ENCODE results near the gene XPNPEP2. TPM values are rescaled to one million over a fixed set of nuclear protein-coding genes. Genes with fewer than 3 reads are reported as not detected.

XPNPEP2 gene
- total RNA-seq, 1 donor from 2014 or later = not detected

DNA sequence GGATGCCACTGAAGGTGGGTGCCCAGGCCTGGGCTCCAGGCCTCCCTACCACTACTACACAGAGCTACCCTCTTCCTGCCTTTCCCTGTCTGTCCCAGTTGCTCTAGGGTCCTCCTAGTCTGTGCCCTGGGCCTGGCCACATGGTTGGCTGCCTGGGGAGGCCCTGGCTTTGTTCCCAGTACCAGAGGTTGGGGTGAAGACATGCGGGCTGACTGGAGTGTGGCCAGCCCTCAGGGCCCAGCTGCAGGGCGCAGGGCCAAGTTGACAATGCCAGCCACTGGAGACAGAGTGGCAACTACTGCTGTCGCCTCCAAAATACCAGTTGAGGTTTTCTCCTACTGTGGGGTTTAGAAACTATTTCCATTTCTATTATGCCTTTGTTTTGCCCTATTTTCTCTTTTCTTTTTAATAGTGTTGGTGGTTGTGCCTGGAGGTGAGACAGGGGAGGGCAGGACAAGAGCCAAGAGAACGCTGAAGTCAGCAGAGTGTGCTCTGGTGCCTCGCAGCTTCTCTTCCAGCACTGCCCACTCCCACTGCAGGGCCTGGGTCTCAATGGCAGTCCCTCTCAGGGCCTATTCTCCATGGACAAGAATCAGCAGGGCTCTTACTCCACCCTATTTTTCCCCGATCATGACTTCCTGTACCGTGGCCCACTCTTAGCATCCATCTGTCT, 32.2 kb upstream of the XPNPEP2 start:
- H3K36me3 ChIP-seq (ENCODE audit: insufficient read depth, low read length) = no peaks in the 10 kb centered on the region
- no peaks in the 10 kb centered on the region for H3K27me3 ChIP-seq (ENCODE audit: insufficient read depth, low read length)
- H3K27ac Mint-ChIP-seq (ENCODE audit: unreplicated experiment) = no peak overlapping the region
- H3K27me3 Mint-ChIP-seq (ENCODE audit: low read depth, unreplicated experiment) = peaks cover 16% of the 10 kb centered on the region
- H2AFZ ChIP-seq (ENCODE audit: low read depth, low read length) = no peak overlapping the region
- H3K9ac ChIP-seq (ENCODE audit: low read length) = no peak overlapping the region
- no peak for DNase-seq (ENCODE audit: low read depth)
- H3K4me3 Mint-ChIP-seq (ENCODE audit: unreplicated experiment) = no peak overlapping the region
- no peaks in the 10 kb centered on the region for H3K4me1 ChIP-seq (ENCODE audit: insufficient read depth, low read length)
- H3K4me3 ChIP-seq (ENCODE audit: insufficient read depth, low read depth, low read length) = no peak overlapping the region
- no peaks in the 10 kb centered on the region for H4K20me1 ChIP-seq (ENCODE audit: insufficient read depth, low read length)
- H3K4me2 ChIP-seq (ENCODE audit: low read length) = no peak overlapping the region
- H3K27ac ChIP-seq (ENCODE audit: low read depth, low read length) = no peak overlapping the region
- H3K9me3 Mint-ChIP-seq (ENCODE audit: unreplicated experiment) = peaks cover 2% of the 10 kb centered on the region
- H3K4me1 Mint-ChIP-seq (ENCODE audit: low read depth, unreplicated experiment) = no peaks in the 10 kb centered on the region
- H3K9me3 ChIP-seq (ENCODE audit: insufficient read depth, low read depth, low read length) = no peaks in the 10 kb centered on the region
- H3K79me2 ChIP-seq (ENCODE audit: insufficient read depth, low read length) = no peaks in the 10 kb centered on the region
- H3K36me3 Mint-ChIP-seq (ENCODE audit: low read depth, unreplicated experiment) = peaks cover 3% of the 10 kb centered on the region
- TF ChIP-seq EZH2 (IDR thresholded peaks at IDR 0.05; ENCODE audit: insufficient read depth, low read length) = no peak
- TF ChIP-seq, protein P1, sequence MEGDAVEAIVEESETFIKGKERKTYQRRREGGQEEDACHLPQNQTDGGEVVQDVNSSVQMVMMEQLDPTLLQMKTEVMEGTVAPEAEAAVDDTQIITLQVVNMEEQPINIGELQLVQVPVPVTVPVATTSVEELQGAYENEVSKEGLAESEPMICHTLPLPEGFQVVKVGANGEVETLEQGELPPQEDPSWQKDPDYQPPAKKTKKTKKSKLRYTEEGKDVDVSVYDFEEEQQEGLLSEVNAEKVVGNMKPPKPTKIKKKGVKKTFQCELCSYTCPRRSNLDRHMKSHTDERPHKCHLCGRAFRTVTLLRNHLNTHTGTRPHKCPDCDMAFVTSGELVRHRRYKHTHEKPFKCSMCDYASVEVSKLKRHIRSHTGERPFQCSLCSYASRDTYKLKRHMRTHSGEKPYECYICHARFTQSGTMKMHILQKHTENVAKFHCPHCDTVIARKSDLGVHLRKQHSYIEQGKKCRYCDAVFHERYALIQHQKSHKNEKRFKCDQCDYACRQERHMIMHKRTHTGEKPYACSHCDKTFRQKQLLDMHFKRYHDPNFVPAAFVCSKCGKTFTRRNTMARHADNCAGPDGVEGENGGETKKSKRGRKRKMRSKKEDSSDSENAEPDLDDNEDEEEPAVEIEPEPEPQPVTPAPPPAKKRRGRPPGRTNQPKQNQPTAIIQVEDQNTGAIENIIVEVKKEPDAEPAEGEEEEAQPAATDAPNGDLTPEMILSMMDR (IDR thresholded peaks at IDR 0.05; ENCODE audit: insufficient read depth, low read depth, low read length) = no peak
- no peak for FAIRE-seq

DNA sequence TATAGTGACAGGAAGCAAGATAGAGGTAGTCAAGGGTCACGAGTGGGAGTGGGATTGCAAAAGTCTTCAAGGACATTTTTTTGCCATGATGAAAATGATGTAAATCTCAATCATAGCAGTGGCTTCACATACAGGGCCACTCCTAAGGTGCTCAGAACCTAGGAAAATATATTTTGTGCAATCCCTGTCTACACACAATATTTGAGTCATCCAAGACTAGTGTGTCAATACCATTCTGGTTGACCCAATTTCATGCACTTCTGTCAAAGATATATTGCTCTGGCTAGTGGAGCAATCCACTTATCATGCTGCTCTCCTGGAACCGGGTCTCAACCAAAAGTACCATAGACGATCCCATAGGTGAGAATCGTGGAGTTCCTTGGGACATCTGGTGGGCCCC, 24.2 kb upstream of the XPNPEP2 start:
- Mint-ChIP-seq H3K27me3 (ENCODE audit: low read depth, unreplicated experiment) (no peaks in the 10 kb centered on the region), H3K36me3 (ENCODE audit: low read depth, unreplicated experiment) (no peaks in the 10 kb centered on the region), H3K9me3 (ENCODE audit: unreplicated experiment) (no peaks in the 10 kb centered on the region), H3K4me1 (ENCODE audit: low read depth, unreplicated experiment) (peaks cover 8% of the 10 kb centered on the region), H3K27ac (ENCODE audit: unreplicated experiment) (no peak overlapping the region), H3K4me3 (ENCODE audit: unreplicated experiment) (no peak overlapping the region)
- no peaks in the 10 kb centered on the region for H3K27me3 ChIP-seq (ENCODE audit: insufficient read depth, low read length)
- H3K4me1 ChIP-seq (ENCODE audit: insufficient read depth, low read length) = peaks cover 3% of the 10 kb centered on the region
- no peak overlapping the region for H3K27ac ChIP-seq (ENCODE audit: low read depth, low read length)
- H3K4me3 ChIP-seq (ENCODE audit: insufficient read depth, low read depth, low read length) = no peak overlapping the region
- no peaks in the 10 kb centered on the region for H3K9me3 ChIP-seq (ENCODE audit: insufficient read depth, low read depth, low read length)
- no peaks in the 10 kb centered on the region for H3K79me2 ChIP-seq (ENCODE audit: insufficient read depth, low read length)
- H3K9ac ChIP-seq (ENCODE audit: low read length) = no peak overlapping the region
- H3K36me3 ChIP-seq (ENCODE audit: insufficient read depth, low read length) = no peaks in the 10 kb centered on the region
- no peak for DNase-seq (ENCODE audit: low read depth)
- FAIRE-seq = no peak
- no peak overlapping the region for H3K4me2 ChIP-seq (ENCODE audit: low read length)
- TF ChIP-seq EZH2 (IDR thresholded peaks at IDR 0.05; ENCODE audit: insufficient read depth, low read length) = no peak
- TF ChIP-seq, protein P1 (IDR thresholded peaks at IDR 0.05; ENCODE audit: insufficient read depth, low read depth, low read length) = no peak
- no peaks in the 10 kb centered on the region for H4K20me1 ChIP-seq (ENCODE audit: insufficient read depth, low read length)
- no peak overlapping the region for H2AFZ ChIP-seq (ENCODE audit: low read depth, low read length)

DNA sequence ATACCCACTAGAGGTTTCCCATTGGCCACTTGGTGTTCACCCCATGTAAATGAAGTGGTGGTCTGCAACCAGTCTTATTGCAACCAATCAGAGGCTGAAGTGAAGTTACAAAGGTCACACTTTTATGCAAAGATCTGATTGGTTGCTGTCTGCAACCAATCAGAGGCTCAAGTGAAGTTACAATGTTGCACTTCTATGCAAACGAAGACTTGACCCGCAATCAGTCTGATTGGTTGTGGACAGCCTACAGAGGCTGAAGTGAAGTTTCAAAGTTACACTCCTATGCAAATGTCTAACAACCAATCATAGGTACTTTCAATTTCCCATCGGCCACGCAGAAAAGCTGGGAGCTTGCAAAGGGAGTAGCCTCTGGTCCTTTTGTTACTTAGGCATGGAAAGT, 22.3 kb upstream of the XPNPEP2 start:
- no peak for DNase-seq (ENCODE audit: low read depth)
- no peak overlapping the region for H3K27ac Mint-ChIP-seq (ENCODE audit: unreplicated experiment)
- H3K4me1 Mint-ChIP-seq (ENCODE audit: low read depth, unreplicated experiment) = peaks cover 8% of the 10 kb centered on the region
- Histone ChIP-seq H3K27ac (ENCODE audit: low read depth, low read length) (no peak overlapping the region), H3K4me1 (ENCODE audit: insufficient read depth, low read length) (peaks cover 3% of the 10 kb centered on the region), H3K79me2 (ENCODE audit: insufficient read depth, low read length) (no peaks in the 10 kb centered on the region), H3K4me3 (ENCODE audit: insufficient read depth, low read depth, low read length) (no peak overlapping the region), H3K36me3 (ENCODE audit: insufficient read depth, low read length) (no peaks in the 10 kb centered on the region), H4K20me1 (ENCODE audit: insufficient read depth, low read length) (no peaks in the 10 kb centered on the region), H2AFZ (ENCODE audit: low read depth, low read length) (no peak overlapping the region), H3K4me2 (ENCODE audit: low read length) (no peak overlapping the region), H3K9me3 (ENCODE audit: insufficient read depth, low read depth, low read length) (no peaks in the 10 kb centered on the region), H3K9ac (ENCODE audit: low read length) (no peak overlapping the region), H3K27me3 (ENCODE audit: insufficient read depth, low read length) (no peaks in the 10 kb centered on the region)
- no peak overlapping the region for H3K4me3 Mint-ChIP-seq (ENCODE audit: unreplicated experiment)
- H3K36me3 Mint-ChIP-seq (ENCODE audit: low read depth, unreplicated experiment) = no peaks in the 10 kb centered on the region
- TF ChIP-seq, protein P1 (IDR thresholded peaks at IDR 0.05; ENCODE audit: insufficient read depth, low read depth, low read length) = no peak
- TF ChIP-seq EZH2 (IDR thresholded peaks at IDR 0.05; ENCODE audit: insufficient read depth, low read length) = no peak
- peaks cover 3% of the 10 kb centered on the region for H3K27me3 Mint-ChIP-seq (ENCODE audit: low read depth, unreplicated experiment)
- no peak for FAIRE-seq
- no peaks in the 10 kb centered on the region for H3K9me3 Mint-ChIP-seq (ENCODE audit: unreplicated experiment)
